8988T (cell line): ENCODE results near the gene LRRN2.
"Not testable (repeated sequence)": the region's sequence is repeated elsewhere in the genome, so short reads cannot be mapped to it uniquely, and the experiment has no call there.

Experiments
- DNase-seq: peaks from one replicate; pipeline ENCODE4 v3.0.0; 2011

LRRN2 gene

GRCh38 chr1:204711947-204712701 is 26.6 kb upstream of the LRRN2 start:
- no peak for DNase-seq

DNA sequence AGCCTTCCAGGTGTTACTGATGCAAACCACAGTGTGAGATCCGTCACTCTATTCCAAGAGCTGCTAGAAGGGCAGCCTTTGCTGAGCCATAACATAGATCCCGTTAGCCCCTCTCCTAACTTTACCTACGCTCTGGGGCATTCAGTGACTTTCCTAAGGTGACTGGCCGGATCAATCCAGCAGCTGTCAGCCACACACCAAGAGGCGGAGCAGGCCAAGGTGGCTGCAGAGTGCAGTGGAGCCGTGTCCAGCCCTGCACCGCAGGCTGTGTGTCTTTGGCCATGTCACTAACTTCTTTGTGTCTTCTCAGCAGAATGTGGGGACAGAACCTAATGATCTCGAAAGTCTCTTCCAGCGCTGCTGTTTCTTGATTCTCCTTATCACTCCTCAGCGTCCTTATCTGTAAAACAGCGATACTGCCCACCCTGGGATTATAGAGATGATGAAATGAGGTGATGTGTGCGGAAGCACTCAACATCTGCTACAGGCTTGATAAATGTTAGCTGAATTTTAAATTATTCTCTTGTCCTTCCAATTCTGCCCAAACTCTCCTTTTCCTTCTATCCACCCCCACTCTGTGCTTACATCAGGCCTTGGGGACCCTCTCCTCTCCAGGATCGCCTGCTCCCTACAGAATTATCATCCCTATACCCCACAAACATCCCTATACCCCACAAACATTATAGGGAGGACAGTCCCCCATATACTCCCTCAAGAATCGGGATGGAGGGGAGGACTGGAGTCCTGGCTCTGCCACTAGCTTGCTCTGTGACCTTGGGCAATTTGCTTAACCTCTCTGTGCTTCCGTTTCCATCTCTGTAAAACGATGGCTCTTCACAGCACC is 25.8 kb upstream of the LRRN2 start:
- no peak for DNase-seq

DNA sequence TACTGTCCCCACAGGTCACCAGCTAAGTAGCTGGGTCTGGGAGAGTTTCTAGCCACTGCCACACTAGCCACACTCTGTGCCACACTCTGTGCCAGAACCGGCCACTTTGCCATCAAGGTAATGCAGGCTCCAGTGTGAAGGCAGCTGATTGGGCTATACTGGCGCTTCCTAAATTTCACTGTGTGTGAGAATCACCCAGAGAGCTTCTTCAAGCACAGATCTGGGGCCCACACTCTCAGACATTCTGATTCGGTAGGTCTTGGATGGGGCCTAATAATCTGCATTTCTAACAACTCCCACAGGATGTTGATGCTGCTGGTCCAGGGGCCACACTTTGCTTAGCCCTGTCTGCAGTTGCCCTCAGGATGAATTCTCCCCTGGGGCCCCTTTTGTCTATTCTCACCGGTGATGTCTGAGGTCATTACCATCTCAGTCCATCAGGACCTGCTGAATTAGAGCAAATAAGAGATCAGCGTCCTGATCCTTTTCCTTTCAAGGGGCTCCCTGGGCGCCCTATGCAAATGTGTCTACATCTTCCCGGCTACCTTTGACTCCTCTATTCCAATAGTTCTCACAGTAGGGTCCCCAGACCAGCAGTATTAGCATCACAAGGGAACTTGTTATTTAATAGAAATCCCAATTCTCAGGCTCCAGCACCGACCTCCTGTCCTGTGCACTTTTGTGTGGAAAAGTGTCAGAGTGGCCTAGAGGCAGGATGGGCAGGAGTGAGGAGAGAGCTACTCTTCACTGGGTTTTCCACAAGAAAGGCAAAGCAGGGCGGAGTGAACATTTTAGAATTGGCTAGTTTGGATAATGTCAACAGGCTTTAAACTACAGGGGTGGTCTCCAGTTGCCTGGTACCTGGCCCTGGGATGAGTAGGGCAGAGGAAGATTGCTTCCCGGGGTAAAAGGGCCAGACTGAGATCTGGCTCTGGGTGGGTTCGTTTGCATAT is 24.7 kb upstream of the LRRN2 start:
- DNase-seq, result no peak

DNA sequence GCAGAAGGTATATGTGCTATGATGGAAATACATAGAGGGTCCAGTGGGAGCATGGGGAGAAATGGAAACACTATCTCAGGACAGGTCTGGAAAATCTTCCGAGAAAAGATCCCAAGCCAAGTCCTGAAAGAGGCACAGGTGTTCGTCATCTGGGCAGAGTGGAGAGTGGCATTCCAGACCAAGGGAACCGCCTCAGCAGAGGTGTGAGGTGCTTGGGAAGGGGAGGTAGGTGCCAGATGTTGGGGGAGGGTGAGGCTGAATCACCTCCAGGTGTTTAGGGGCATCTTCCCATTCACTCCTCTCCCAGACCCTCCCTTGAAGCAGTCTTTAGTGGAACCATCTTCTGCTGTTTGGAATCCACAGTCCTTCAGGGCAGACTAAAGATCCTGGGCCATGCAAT is 23.5 kb upstream of the LRRN2 start:
- DNase-seq, result no peak

DNA sequence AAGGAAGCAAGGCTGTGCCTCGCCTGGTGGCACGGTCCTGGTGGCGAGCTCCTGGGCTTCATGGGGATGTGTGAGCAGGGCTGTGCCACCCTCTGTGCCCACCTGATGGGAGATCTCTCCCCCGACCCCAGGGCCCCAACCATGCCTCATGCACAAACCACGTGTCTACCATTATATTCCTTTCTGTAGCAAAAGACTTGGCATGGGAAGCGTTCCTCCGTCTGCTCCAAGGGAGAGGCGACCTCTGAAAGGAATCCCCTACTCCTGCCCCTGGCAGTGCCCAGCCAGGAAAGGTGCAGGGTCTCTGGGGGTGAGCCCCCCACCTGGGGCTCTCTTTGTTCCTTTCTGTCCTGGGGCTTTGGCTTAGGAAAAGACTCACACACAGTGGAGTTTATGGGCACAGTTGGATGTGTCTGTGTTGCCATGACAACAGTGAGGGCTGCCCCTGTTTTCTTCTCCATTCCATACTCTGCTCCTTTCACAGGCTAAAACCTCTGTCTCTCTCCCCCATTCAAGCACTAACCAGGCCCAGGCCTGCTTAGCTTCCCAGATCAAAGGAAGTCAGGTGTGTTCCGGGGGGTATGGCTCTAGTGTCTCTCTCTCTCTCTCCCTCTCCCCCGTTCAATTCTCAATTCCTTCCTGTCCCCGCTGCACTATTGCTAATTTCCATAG is 21.4 kb upstream of the LRRN2 start:
- DNase-seq, result no peak

DNA sequence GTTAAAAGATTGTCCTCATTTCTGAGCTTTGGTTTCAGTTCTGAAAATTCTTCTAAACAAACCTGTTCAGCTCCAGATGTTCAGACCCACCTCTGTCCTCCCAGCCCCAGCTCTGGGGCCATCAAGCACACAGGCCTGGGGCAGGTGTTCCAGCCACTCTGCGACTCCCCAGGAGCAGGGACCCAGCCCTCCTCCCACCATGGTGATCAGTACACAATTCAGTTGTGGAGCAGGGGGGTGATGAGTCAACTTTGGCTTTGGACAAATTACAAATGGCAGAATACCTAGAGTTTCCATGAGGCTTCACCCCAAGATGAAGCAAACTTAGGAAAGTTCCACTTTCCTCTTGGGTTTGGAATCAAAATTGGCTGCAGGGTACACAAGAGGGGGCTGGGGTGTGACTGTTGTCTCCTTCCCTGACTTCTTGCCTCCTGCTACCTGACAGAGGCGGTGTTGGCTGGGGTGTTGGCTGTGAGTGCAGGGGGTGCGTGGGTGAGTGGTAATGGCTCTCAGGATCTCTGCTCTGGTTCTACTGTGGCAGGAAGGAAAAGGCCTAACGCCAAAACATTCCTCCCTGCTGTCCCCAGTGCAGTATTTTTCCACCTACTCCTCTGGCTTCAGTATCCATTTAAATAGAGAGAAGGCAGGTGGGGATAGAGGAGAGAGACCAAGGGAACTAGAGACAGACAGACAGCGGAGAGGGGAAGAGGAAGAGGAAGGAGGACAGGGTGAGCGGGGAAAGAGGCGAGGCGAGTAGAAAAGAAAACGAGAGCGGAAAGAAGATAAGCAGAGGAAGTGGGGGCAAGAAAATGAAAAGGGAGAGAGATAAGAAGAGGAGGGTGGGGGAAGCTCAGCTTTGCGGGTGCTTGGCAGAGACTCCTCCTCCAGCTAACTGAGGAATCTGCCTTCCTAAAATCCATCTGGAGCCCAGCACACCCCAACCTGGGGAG is 20.6 kb upstream of the LRRN2 start:
- no peak for DNase-seq

- DNase-seq, result no peak
These were observed 19.9 kb upstream of the LRRN2 start for GRCh38 chr1:204705493-204705811.

DNA sequence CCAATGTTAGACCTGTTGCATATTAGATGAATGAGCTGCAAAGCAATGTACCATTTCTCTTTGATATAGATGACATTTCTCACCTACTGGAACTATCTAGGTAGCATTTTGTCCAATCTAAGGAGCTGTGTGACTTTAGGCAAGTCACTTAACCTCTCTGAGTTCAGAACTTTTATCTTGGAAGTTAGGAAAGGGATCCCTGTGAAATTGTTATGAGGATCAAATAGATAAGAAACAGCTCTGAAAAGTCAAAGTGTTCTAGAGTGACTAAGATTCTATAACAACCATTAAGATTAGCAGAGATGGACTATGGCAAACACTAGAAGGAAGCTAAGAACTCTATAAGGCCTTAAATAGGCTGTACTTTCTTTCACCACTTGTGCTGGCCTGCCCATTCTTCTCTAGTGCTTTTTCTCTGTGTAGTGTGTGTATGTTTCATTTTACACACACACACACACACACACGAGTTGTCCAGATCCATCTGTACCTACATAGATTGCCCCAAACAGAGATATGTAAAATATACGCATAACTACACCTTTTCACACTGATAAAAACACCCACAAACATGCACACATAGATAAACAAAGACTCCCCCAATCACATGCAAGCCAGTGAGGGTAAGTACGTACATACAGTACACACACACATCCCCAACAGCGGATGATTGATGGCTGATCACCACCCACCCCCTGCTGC is 19.4 kb upstream of the LRRN2 start:
- no peak for DNase-seq

GRCh38 chr1:204703826-204704612 is 18.5 kb upstream of the LRRN2 start:
- no peak for DNase-seq

- DNase-seq, result no peak
These were observed 17.7 kb upstream of the LRRN2 start for GRCh38 chr1:204703268-204703664.

GRCh38 chr1:204702552-204703267 is 17.2 kb upstream of the LRRN2 start:
- no peak for DNase-seq

DNA sequence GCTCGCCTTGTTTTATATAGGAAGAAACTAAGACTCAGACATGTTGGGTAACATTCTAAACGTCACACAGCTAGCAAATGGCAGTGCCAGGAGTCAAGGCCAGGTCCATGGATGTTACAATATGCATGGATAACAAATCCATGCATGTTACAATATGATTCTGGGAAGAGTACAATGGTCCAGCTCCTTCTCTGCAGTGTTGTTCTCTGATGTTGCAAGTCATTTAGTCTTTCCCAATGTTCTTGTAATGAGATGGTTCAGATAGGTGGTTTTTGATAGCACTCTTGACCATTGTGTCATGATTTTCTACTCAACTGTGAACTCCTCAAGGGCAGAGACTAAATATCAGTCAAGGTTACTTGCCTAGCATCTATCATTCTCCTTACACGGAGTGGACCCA is 15.7 kb upstream of the LRRN2 start:
- DNase-seq, result no peak

GRCh38 chr1:204697893-204698292 is 12.4 kb upstream of the LRRN2 start:
- DNase-seq, result no peak

GRCh38 chr1:204696606-204697005 is 11.1 kb upstream of the LRRN2 start:
- no peak for DNase-seq

DNA sequence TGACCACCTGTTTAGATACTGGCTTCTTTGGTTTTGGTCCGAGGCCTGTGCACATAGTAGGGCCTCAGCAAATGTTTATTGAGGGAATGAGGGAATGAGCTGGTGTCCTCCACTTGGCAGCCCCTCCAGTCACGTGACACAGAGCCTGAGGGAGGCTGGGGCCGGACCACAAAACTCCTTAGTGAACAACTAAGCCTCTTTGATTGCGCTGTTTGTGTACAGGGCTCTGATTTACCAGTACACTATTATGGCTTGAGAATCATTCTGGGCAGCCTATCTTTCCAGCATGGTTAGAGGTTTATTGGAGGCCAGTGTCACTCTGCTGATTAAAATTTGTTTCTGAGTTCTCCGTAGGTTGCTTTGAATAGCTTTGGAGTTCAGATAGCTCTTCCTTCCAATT is 10.2 kb upstream of the LRRN2 start:
- no peak for DNase-seq

- DNase-seq, result no peak
These were observed 8.6 kb upstream of the LRRN2 start for GRCh38 chr1:204694145-204694544.

- no peak for DNase-seq
These were observed 7.4 kb upstream of the LRRN2 start for GRCh38 chr1:204692841-204693356.

GRCh38 chr1:204692325-204692840 is 6.8 kb upstream of the LRRN2 start:
- DNase-seq, result no peak

DNA sequence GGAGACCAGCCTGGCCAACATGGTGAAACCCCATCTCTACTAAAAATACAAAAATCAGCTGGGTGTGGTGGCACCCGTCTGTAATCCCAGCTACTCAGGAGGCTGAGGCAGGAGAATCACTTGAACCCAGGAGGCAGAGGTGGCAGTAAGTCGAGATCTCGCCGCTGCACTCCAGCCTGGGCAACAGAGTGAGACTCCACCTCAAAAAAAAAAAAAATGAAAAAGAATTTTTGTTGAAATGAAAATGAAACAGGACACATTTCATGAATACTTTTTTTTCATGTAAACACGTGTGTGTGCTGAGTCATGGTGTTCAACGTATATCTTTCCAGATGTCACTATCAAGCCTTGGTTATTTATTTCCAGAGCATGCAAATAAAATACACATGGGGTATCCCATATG is 5.8 kb upstream of the LRRN2 start:
- not testable (repeated sequence) for DNase-seq
